Measurements from ENCODE around the gene PAQR8. TPM values are rescaled to one million over a fixed set of nuclear protein-coding genes. Genes with fewer than 3 reads are reported as not detected.

Gene PAQR8
- total and polyA plus RNA-seq, 2 of the 13 experiments (the other 11 are each of a cell fraction or from before 2014, with no cell fraction given), result 37.7 to 50.7 TPM

DNA sequence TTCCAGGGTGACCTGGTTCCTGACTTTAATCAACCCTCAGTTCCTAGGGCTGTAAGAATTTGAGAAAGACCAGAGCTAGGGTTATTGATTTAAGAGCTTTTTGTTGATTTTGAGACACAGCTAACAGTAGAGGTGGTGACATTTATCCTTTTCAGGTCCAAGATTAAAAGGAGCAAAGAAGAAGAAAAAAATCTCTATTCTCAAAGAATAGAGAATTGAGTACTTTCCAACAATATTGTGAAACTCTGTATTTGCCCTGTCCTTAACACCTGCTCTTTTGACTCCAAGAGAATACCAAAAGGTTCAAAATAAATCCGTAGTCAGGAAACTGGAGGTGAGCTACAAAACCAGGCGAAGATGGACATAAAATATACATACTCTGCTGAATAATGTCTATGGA lies 7.3 kb downstream of the PAQR8 start (continued):
- TF ChIP-seq, protein P1, sequence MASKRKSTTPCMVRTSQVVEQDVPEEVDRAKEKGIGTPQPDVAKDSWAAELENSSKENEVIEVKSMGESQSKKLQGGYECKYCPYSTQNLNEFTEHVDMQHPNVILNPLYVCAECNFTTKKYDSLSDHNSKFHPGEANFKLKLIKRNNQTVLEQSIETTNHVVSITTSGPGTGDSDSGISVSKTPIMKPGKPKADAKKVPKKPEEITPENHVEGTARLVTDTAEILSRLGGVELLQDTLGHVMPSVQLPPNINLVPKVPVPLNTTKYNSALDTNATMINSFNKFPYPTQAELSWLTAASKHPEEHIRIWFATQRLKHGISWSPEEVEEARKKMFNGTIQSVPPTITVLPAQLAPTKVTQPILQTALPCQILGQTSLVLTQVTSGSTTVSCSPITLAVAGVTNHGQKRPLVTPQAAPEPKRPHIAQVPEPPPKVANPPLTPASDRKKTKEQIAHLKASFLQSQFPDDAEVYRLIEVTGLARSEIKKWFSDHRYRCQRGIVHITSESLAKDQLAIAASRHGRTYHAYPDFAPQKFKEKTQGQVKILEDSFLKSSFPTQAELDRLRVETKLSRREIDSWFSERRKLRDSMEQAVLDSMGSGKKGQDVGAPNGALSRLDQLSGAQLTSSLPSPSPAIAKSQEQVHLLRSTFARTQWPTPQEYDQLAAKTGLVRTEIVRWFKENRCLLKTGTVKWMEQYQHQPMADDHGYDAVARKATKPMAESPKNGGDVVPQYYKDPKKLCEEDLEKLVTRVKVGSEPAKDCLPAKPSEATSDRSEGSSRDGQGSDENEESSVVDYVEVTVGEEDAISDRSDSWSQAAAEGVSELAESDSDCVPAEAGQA (IDR thresholded peaks at IDR 0.05; ENCODE audit: low read depth), result no peak
- TF ChIP-seq, protein P1 (CRISPR knock-in tag; IDR thresholded peaks at IDR 0.05; ENCODE audit: borderline replicate concordance), result no peak
- 0 out of 2 replicates have a peak, but pooled peaks have one; percentile 30 for TF ChIP-seq THYN1 (CRISPR knock-in tag; IDR thresholded peaks at IDR 0.05; ENCODE audit: borderline replicate concordance, low read depth)
- TF ChIP-seq ZNF773 (CRISPR knock-in tag; IDR thresholded peaks at IDR 0.05; ENCODE audit: borderline replicate concordance), result no peak
- TF ChIP-seq ZNF24 (IDR thresholded peaks at IDR 0.05), result no peak
- TF ChIP-seq, protein P2, sequence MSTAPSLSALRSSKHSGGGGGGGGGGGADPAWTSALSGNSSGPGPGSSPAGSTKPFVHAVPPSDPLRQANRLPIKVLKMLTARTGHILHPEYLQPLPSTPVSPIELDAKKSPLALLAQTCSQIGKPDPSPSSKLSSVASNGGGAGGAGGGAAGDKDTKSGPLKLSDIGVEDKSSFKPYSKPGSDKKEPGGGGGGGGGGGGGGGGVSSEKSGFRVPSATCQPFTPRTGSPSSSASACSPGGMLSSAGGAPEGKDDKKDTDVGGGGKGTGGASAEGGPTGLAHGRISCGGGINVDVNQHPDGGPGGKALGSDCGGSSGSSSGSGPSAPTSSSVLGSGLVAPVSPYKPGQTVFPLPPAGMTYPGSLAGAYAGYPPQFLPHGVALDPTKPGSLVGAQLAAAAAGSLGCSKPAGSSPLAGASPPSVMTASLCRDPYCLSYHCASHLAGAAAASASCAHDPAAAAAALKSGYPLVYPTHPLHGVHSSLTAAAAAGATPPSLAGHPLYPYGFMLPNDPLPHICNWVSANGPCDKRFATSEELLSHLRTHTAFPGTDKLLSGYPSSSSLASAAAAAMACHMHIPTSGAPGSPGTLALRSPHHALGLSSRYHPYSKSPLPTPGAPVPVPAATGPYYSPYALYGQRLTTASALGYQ (CRISPR knock-in tag; IDR thresholded peaks at IDR 0.05), result no peak
- TF ChIP-seq JUND (CRISPR knock-in tag; IDR thresholded peaks at IDR 0.05), result no peak
- TF ChIP-seq DMTF1 (CRISPR knock-in tag; IDR thresholded peaks at IDR 0.05), result no peak
- TF ChIP-seq FOXJ3 (CRISPR knock-in tag; IDR thresholded peaks at IDR 0.05; ENCODE audit: borderline replicate concordance), result peak; percentile 66; the same call in 1 of the 2 replicates
- TF ChIP-seq, protein P3, sequence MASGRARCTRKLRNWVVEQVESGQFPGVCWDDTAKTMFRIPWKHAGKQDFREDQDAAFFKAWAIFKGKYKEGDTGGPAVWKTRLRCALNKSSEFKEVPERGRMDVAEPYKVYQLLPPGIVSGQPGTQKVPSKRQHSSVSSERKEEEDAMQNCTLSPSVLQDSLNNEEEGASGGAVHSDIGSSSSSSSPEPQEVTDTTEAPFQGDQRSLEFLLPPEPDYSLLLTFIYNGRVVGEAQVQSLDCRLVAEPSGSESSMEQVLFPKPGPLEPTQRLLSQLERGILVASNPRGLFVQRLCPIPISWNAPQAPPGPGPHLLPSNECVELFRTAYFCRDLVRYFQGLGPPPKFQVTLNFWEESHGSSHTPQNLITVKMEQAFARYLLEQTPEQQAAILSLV (CRISPR knock-in tag; IDR thresholded peaks at IDR 0.05; ENCODE audit: borderline replicate concordance), result no peak
- TF ChIP-seq NFATC3 (CRISPR knock-in tag; IDR thresholded peaks at IDR 0.05), result no peak
- TF ChIP-seq PTBP1 (IDR thresholded peaks at IDR 0.05; ENCODE audit: low read depth, low read length, poor library complexity, severe bottlenecking), result no peak
- TF ChIP-seq CEBPG (CRISPR knock-in tag; IDR thresholded peaks at IDR 0.05), result peak; percentile 73
- no peak for TF ChIP-seq DR1 (CRISPR knock-in tag; IDR thresholded peaks at IDR 0.05)
